GM12878 (cell line): ENCODE results near the gene TEX10. TPM values are rescaled to one million over a fixed set of nuclear protein-coding genes. Genes with fewer than 3 reads are reported as not detected.

Source experiments
- ATF7 ChIP-seq: fragments of 450-650 bp; IDR thresholded peaks from 2 replicates; pipeline ENCODE4 v1.6.1; 2016; ENCODE audit warnings: low read depth, mild to moderate bottlenecking
- CHD2 ChIP-seq: IDR thresholded peaks from 2 replicates; pipeline ENCODE4 v1.6.1; 2011; ENCODE audit warnings: low read depth, low read length, improper control_type of control experiment, borderline replicate concordance
- E2F8 ChIP-seq: fragments of 450-650 bp; IDR thresholded peaks from 2 replicates; pipeline ENCODE4 v1.6.1; 2018; ENCODE audit warnings: mild to moderate bottlenecking, low read depth, moderate library complexity; ENCODE audit not compliant: partially characterized antibody
- FOXM1 ChIP-seq: IDR thresholded peaks from 2 replicates; pipeline ENCODE4 v1.6.1; 2012; ENCODE audit warnings: low read depth, mild to moderate bottlenecking, inconsistent platforms, low read length, moderate library complexity
- LARP7 ChIP-seq: fragments of 450-650 bp; IDR thresholded peaks from 2 replicates; pipeline ENCODE4 v1.6.1; 2017; ENCODE audit warnings: mild to moderate bottlenecking
- MTA2 ChIP-seq: fragments of 450-650 bp; IDR thresholded peaks from 2 replicates; pipeline ENCODE4 v1.6.1; 2016; ENCODE audit warnings: low read depth, mild to moderate bottlenecking, moderate library complexity
- RAD51 ChIP-seq: fragments of 450-650 bp; IDR thresholded peaks from 2 replicates; pipeline ENCODE4 v1.6.1; 2016; ENCODE audit warnings: moderate library complexity, mild to moderate bottlenecking, inconsistent platforms
- REST ChIP-seq: IDR thresholded peaks from 2 replicates; pipeline ENCODE4 v1.6.1; 2012; ENCODE audit warnings: mild to moderate bottlenecking, low read depth, low read length
- RUNX3 ChIP-seq: IDR thresholded peaks from 2 replicates; pipeline ENCODE4 v1.6.1; 2012; ENCODE audit warnings: low read length, inconsistent platforms
- SKIL ChIP-seq: fragments of 450-650 bp; IDR thresholded peaks from 2 replicates; pipeline ENCODE4 v1.6.1; 2017; ENCODE audit warnings: mild to moderate bottlenecking, low read depth, inconsistent platforms; ENCODE audit not compliant: poor library complexity, severe bottlenecking
- TCF3 ChIP-seq: IDR thresholded peaks from 2 replicates; pipeline ENCODE4 v1.6.1; 2012; ENCODE audit warnings: low read depth, mild to moderate bottlenecking, low read length, borderline replicate concordance; ENCODE audit not compliant: insufficient read depth
- ZBTB4 ChIP-seq: fragments of 450-650 bp; formaldehyde crosslinking; IDR thresholded peaks from 2 replicates; pipeline ENCODE4 v1.4.0; 2022; ENCODE audit warnings: mild to moderate bottlenecking, moderate library complexity
- polyA plus RNA-seq, 11 experiments: library from polyadenylated mRNA; depleted of rRNA in 4 of 11; unstranded in 6 of 11; stranded (reverse) in 5 of 11; fragments of >200 nt; fragmentation: Nextera tagmentation in 4 of 11; fragmentation: Illumina TruSeq in 1 of 11; extraction: Ambion mirVana in 4 of 11; extraction: Trizol in 1 of 11; gene quantifications; 1 replicate in 1 of 11; 2 replicates in 10 of 11; pipeline versions ENCODE4 v1.2.1 to v1.2.3, GENCODE V29; 2011 to 2016; ENCODE audit warnings: inconsistent platforms in 2 of 11, missing spikeins in 2 of 11, low read depth in 1 of 11
- total RNA-seq, 4 experiments: library from RNA; depleted of rRNA in 3 of 4; stranded (reverse); fragments of >200 nt in 3 of 4; fragmentation: Illumina TruSeq in 1 of 4; extraction: Trizol in 1 of 4; gene quantifications; 2 replicates each; pipeline versions ENCODE4 v1.2.1 to v1.2.3, GENCODE V29; 2013 to 2021
- TF ChIP-seq, protein P1 (sequence below): fragments of 450-650 bp; IDR thresholded peaks from 2 replicates; pipeline ENCODE4 v1.6.1; 2016; ENCODE audit warnings: mild to moderate bottlenecking
- TF ChIP-seq, protein P2 (sequence below): IDR thresholded peaks from 2 replicates; pipeline ENCODE4 v1.6.1; 2011; ENCODE audit warnings: borderline replicate concordance, low read depth, mild to moderate bottlenecking, moderate library complexity, mixed read lengths, low read length; ENCODE audit not compliant: insufficient read depth; ENCODE audit errors: extremely low read length

The TEX10 gene
- total and polyA plus RNA-seq, 10 of the 15 experiments (the other 5 are each of a cell fraction or from before 2014, with no cell fraction given): 17.4 to 46.6 (median 36.2) TPM

GRCh38 chr9:100352727-100353505 is at the start of gene TEX10 (continued):
- TF ChIP-seq SKIL (no peak), CHD2 (peak; percentile 90), MTA2 (no peak), ATF7 (no peak), FOXM1 (no peak; the same call in 1 of the 2 replicates), REST (no peak), LARP7 (peak; percentile 14; the same call in 1 of the 2 replicates), E2F8 (no peak), RAD51 (peak; percentile 91), ZBTB4 (CRISPR knock-in tag) (no peak), TCF3 (no peak), RUNX3 (peak; percentile 72)
- TF ChIP-seq, protein P1, sequence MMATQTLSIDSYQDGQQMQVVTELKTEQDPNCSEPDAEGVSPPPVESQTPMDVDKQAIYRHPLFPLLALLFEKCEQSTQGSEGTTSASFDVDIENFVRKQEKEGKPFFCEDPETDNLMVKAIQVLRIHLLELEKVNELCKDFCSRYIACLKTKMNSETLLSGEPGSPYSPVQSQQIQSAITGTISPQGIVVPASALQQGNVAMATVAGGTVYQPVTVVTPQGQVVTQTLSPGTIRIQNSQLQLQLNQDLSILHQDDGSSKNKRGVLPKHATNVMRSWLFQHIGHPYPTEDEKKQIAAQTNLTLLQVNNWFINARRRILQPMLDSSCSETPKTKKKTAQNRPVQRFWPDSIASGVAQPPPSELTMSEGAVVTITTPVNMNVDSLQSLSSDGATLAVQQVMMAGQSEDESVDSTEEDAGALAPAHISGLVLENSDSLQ: no peak
- TF ChIP-seq, protein P2, sequence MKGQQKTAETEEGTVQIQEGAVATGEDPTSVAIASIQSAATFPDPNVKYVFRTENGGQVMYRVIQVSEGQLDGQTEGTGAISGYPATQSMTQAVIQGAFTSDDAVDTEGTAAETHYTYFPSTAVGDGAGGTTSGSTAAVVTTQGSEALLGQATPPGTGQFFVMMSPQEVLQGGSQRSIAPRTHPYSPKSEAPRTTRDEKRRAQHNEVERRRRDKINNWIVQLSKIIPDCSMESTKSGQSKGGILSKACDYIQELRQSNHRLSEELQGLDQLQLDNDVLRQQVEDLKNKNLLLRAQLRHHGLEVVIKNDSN: peak; percentile 98
